Measurements from ENCODE around the gene UBXN4.

- TF ChIP-seq EZH2phosphoT487 (IDR thresholded peaks at IDR 0.05; ENCODE audit: low read length) (no peak), CTCF (IDR thresholded peaks at IDR 0.05; ENCODE audit: low read length) (peak; percentile 94), EZH2 (optimal IDR thresholded peaks at IDR 0.05; ENCODE audit: low read depth, low read length) (no peak)
Observed at GRCh38 chr2:135797497-135798274, 56.0 kb downstream of the UBXN4 start.

Data from MM.1S (cell line).